Measurements from ENCODE around the gene EPS15.

- TF ChIP-seq POLR2AphosphoS5 (IDR thresholded peaks at IDR 0.05) (no peak), POLR2A (IDR thresholded peaks at IDR 0.05) (no peak), CTCF (IDR thresholded peaks at IDR 0.05) (no peak)
These were observed 126.8 kb downstream of the EPS15 start for GRCh38 chr1:51392241-51392640.

Data from gastroesophageal sphincter (tissue), 3 donors.